ENCODE measurements around the gene CNEP1R1.

The CNEP1R1 gene

DNA sequence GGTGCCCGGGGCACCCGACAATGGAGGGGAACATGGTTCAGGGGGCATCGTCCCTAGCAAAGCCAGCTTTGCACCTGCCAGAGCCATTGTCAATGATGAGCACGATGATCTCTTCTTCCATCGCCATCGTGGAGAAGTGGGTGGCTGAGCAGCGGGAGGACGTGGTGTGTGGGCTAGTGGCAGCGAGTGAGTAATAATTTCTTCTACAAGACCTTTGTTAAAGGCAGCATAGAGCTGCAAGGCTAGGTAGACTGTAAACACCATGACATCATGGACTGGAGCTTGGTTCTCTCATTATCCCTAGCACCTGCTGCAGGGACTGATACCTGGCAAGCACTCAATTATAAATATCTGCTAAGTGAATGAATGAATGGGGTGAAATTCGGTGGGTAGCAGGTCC is 34.1 kb downstream of the CNEP1R1 start:
- no peak overlapping the region for H3K4me3 ChIP-seq (ENCODE audit: low read length)
- no peak for DNase-seq (ENCODE audit: low read depth)
- TF ChIP-seq, protein P1, sequence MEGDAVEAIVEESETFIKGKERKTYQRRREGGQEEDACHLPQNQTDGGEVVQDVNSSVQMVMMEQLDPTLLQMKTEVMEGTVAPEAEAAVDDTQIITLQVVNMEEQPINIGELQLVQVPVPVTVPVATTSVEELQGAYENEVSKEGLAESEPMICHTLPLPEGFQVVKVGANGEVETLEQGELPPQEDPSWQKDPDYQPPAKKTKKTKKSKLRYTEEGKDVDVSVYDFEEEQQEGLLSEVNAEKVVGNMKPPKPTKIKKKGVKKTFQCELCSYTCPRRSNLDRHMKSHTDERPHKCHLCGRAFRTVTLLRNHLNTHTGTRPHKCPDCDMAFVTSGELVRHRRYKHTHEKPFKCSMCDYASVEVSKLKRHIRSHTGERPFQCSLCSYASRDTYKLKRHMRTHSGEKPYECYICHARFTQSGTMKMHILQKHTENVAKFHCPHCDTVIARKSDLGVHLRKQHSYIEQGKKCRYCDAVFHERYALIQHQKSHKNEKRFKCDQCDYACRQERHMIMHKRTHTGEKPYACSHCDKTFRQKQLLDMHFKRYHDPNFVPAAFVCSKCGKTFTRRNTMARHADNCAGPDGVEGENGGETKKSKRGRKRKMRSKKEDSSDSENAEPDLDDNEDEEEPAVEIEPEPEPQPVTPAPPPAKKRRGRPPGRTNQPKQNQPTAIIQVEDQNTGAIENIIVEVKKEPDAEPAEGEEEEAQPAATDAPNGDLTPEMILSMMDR (conservative IDR thresholded peaks at IDR 0.05; ENCODE audit: low read length), result no peak

DNA sequence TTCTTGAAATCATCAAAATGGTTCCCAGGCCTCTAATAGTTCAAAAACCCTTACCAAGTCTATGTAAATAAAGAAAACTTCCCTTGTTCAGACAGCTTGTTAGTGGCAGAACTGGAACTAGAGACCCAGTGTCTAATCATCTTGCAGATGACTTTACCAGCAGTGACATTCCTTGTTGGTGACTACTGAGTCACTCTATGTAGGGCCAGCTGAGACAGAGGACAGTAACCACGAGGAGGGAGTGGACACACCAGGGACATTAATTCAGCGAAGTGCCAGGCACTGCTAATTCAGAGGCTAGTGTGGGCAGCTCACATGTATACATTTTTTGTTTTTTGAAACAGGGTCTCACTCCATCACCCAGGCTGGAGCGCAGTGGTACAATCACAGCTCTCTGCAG is 34.6 kb downstream of the CNEP1R1 start:
- H3K4me3 ChIP-seq (ENCODE audit: low read length), result no peak overlapping the region
- DNase-seq (ENCODE audit: low read depth), result no peak
- TF ChIP-seq, protein P1 (conservative IDR thresholded peaks at IDR 0.05; ENCODE audit: low read length), result no peak

DNA sequence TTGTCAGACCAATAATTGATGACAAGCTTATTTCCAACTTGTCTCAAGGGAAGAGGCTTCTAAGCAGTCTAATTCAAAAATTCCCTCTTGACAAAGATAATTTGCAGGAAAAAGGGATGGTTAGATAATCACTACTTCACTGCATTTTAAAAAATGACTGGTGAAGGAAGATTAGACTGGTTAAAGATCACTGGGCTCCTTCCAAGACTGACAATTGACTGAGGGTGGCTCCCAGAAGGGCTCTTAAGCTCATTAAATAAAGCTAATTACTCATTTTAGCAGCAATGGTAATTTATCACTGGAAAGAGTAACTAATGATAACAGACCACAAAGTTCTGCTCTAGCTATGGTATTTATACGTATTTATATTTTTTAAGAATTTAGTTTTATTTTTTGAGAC is 36.3 kb downstream of the CNEP1R1 start:
- no peak for DNase-seq (ENCODE audit: low read depth)
- no peak overlapping the region for H3K4me3 ChIP-seq (ENCODE audit: low read length)
- TF ChIP-seq, protein P1 (conservative IDR thresholded peaks at IDR 0.05; ENCODE audit: low read length), result no peak

DNA sequence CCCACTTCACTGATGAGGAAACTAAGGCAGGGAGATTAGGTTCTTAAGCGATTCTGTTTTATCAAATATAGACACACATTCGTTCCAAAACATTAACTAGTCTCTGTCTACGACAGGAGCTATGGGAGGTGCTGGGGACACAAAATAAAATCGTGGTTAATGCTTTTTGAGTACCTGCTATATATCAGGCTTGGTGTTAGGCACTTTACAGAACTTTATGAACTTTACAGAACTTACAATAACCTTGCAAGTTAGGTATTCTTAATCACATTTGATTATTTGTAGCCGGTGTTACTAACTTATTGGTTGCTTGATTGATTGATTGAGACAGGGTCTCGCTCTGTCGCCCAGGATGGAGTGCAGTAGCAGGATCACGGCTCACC is 40.2 kb downstream of the CNEP1R1 start:
- DNase-seq (ENCODE audit: low read depth), result no peak
- TF ChIP-seq, protein P1 (conservative IDR thresholded peaks at IDR 0.05; ENCODE audit: low read length), result no peak
- peak overlapping the region; percentile 52 for H3K4me3 ChIP-seq (ENCODE audit: low read length)

DNA sequence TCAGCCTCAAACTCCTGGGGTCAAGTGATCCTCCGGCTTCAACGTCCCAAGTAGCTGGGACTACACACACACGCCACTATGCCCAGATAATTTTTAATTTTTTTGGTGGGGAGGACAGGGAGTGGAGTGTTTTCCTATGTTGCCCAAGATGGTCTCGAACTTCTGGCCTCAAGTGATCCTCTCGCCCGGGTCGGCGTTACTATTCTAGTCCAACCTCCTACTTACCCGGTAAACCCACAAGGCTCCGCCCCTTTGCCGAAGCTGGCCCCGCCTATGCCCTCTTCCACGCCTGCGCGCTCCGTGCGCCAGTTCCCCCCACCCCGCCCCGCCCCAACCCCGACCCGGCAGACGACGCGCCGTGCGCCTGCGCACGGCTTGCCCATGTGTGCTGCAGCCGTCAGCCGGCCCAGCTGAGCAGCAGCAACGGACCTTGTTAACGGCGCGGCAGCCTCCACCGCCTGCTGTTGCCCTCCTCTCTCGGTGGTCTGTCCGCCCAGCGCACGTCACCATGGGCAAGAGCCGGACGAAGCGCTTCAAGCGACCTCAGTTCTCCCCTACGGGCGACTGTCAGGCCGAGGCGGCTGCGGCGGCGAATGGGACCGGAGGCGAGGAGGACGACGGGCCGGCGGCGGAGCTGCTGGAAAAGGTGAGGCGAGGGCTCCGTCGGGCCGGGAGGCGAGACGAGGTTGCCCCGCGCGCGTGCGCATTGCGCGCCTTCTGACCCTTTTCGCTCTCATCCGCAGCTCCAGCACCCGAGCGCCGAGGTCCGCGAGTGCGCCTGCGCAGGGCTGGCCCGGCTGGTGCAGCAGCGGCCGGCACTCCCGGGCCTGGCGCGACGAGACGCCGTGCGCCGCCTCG is 40.8 kb downstream of the CNEP1R1 start, which contains the start of gene HEATR3:
TSS of gene HEATR3 (plus strand) at position 347 of the 858 bp plus-strand sequence. CDS start at position 509, 162 bp downstream.
- DNase-seq (ENCODE audit: low read depth), result peak; percentile 91
- TF ChIP-seq, protein P1 (conservative IDR thresholded peaks at IDR 0.05; ENCODE audit: low read length), result no peak

DNA sequence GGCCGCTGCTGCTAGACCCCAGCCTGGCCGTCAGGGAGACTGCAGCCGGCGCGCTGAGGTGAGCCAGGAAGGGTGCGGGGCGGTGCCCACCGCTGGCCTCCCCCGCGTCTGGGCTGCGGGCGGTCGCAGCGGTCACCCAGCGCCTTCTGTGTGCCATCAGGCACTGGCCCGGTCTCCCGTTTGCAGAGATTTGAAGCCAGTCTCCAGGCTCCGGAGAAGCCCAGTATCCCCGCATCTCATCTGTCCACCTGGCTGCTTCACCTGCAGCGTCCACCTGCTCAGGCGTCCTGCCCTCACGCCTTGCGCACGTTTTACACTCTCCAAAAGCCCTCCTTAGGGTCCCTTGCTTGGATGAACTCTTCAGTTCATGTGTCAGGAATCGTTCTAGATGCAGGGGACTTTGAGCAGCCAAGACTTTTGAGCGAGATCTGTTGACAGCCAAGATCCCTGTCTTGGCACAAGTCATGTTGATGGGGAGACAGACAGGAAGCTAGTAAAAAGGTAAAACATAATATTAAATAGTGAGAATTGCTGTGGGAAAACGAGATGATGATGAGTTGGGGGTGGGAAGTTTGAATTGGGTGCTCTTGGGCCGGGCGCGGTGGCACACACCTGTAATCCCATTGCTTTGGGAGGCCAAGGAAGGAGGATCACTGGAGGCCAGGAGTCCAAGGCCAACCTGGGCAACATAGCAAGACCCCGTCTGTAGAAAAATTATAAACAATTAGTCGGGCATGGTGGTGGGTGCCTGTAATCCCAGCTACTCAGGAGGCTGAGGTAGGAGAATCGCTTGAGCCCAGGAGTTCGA is 41.7 kb downstream of the CNEP1R1 start:
- TF ChIP-seq, protein P1 (conservative IDR thresholded peaks at IDR 0.05; ENCODE audit: low read length), result no peak
- peak overlapping the region; percentile 96 for H3K4me3 ChIP-seq (ENCODE audit: low read length)
- no peak for DNase-seq (ENCODE audit: low read depth)

More for the DNA sequence above, 40.8 kb downstream of the CNEP1R1 start, which contains the start of gene HEATR3:
- peak within 1 kb of the TSS; percentile 96 for H3K4me3 ChIP-seq (ENCODE audit: low read length)
